GM12873 (cell line): ENCODE measurements around the gene CD58.

ENCODE experiments used
- CTCF ChIP-seq: IDR thresholded peaks from 2 replicates; pipeline ENCODE4 v1.5.1; 2012; ENCODE audit warnings: low read depth, mild to moderate bottlenecking, moderate library complexity, low read length, control low read depth; ENCODE audit not compliant: insufficient read depth; ENCODE audit errors: missing control alignments

Gene CD58

GRCh38 chr1:116487031-116487430 lies 83.8 kb downstream of the CD58 start:
- TF ChIP-seq CTCF: no peak

DNA sequence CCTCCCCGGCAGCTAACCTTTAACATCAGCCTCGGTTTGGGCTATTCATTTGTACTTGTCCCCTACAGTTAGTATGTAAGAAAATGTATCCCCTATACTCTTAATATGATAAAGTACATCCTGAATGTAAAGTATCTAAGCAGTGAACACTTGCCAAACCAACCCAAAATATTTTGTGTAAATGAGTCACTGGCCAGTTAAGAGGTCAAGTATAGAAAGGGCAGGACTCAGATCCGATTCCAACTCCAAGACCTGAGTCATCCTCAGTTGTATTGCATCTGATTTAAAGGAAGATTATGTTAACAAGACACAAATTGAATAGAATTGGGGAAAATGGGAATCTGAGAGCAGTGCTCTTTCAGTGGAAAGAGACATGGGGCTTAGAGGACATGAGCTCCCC lies 84.4 kb downstream of the CD58 start:
- no peak for TF ChIP-seq CTCF

DNA sequence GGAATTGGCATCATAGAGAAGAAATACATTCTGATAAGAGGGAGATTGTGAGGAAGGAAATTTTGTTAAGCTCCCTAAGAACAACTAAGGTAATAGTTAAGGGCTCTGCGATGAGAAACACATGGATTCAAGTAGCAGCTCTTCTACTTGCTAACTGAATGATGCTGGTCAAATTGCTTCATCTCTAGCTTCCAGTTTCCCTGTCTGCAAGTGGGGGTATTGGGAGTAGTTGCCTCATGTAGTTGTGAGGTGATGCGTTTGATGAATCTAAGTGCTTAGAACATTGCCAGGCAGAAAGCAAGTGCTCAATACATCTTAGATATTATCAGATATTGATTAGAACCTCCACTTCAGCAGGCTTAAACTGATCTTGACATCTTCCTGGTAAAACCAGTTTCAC lies 84.8 kb downstream of the CD58 start:
- no peak for TF ChIP-seq CTCF

DNA sequence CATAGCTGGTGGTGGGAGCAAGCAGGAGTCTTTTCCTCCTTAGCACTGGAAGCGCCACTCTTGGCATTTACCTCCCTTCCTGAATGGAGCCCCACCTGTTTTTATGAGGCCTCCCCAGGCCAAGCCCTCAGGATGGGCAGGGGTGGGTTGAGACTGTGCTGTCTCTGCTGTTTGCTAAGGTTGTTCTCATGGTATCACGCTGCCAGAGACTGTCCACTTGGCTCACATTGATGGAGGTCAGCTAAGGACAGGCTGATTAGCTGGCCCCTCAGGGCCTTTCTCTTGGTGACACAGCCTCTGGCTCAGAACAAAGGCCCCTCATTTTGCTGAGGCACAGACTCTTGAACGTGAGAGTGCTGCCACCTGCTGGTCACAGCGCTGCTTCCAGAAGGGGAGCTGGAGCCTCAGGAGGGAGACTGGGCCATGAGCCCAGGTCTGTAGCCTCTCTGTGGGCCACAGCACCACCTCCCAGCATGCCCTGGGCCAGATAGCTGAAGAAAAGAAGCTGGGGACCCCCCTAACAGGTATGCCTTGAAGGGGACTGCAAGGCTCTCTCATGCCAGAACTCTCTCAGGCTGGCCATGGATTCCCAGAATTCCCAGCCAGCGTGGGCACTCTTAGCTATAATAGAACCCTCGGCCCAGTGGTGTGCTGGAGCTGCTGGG lies 85.6 kb downstream of the CD58 start:
- peak; percentile 95 for TF ChIP-seq CTCF

DNA sequence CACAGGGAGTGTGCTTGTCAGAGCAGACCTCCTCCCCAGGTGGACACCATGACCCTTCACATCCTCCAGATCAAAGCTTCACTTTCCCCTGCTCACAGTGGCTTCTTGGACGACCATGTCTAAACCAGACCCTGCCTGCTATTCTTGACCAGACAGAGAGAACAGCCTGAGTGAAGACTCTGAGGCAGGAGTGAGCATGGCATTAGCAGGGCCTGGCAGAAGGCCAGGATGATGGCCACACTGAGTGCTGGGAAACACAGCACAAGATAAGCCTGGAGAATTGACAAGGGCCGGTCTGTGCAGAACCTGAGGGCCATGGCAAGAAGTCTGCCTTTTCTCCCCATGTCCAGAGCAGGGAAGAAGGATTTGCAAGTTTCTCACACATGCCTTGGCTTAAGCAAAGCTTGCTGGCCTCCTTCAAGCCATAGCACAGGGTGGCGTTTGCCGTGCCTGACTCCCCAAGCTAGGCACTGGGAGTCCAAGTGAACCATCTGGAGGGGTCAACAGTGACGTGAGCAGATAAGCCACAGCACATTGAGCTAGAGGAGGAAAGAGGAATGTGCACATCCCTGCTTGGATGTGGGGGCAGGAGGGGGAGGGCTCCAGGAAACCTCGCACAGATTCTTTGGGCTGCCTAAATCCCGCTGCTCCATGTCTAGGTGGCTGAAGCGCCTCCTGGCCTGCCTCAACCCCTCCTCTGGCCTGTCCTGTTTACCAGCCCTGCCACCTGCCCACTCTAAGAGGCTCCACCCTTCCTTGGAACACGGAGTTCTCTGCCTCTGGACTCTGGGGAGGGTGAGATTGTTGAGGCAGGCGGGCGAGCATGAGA lies 87.1 kb downstream of the CD58 start:
- no peak for TF ChIP-seq CTCF

- TF ChIP-seq CTCF: no peak
Measured at GRCh38 chr1:116482490-116482889, 88.3 kb downstream of the CD58 start.

DNA sequence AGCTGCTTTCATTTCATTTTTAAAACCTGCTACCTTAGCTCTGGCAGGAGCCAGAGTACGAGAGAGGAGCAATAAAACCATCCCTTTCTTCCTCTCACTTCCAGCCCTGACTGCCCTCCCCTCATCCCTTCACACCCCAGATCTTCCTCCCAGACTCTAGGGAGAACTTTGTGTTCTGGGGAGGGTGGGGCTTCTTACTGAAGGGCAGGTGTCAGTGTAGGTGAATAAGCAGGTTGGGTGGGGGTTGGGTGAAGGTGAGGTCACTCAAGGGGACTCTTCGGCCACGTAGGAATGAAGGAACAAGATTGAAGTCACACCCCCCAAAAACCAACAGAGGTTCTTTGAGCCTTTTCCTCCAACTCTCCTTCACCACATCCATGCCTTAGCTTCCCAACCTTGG lies 88.9 kb downstream of the CD58 start:
- TF ChIP-seq CTCF: no peak
